GM19023 (cell line): ENCODE results near the gene FBXL16.
A peak's percentile ranks its signal among the peaks of the same experiment; 100 is the strongest.
"Not testable (repeated sequence)": the region's sequence is repeated elsewhere in the genome, so short reads cannot be mapped to it uniquely, and the experiment has no call there.

Experiments used
- ATAC-seq: cut with Tn5 transposase; IDR thresholded peaks from one replicate; pipeline ENCODE4 v1.9.1; 2021; ENCODE audit warnings: mild to moderate bottlenecking, moderate library complexity; ENCODE audit not compliant: unreplicated experiment

FBXL16 gene

GRCh38 chr16:692356-693108 lies 13.1 kb downstream of the FBXL16 start:
- no peak for ATAC-seq

GRCh38 chr16:691242-691641 lies 14.4 kb downstream of the FBXL16 start:
- not testable (repeated sequence) for ATAC-seq

GRCh38 chr16:689175-689897 lies 16.3 kb downstream of the FBXL16 start:
- no peak for ATAC-seq

GRCh38 chr16:687499-687898 lies 18.1 kb downstream of the FBXL16 start:
- no peak for ATAC-seq

GRCh38 chr16:686459-687260 lies 18.9 kb downstream of the FBXL16 start:
- no peak for ATAC-seq

GRCh38 chr16:685967-686366 lies 19.6 kb downstream of the FBXL16 start:
- no peak for ATAC-seq

- ATAC-seq, result no peak
Observed at GRCh38 chr16:684961-685696, 20.5 kb downstream of the FBXL16 start.

GRCh38 chr16:684071-684794 lies 21.4 kb downstream of the FBXL16 start, which contains the start of gene JMJD8:
Gene JMJD8, minus strand, starts transcription at chr16:684334. Its CDS starts 15 bp downstream, at chr16:684319.
- peak; percentile 65 for ATAC-seq

- ATAC-seq, result no peak
Observed at GRCh38 chr16:683396-684070, 22.1 kb downstream of the FBXL16 start.

GRCh38 chr16:682493-683395 lies 22.9 kb downstream of the FBXL16 start:
- no peak for ATAC-seq

- no peak for ATAC-seq
Observed at GRCh38 chr16:681746-682427, 23.7 kb downstream of the FBXL16 start.

GRCh38 chr16:680967-681745 lies 24.4 kb downstream of the FBXL16 start:
- ATAC-seq, result no peak

GRCh38 chr16:680625-680945 lies 25.0 kb downstream of the FBXL16 start:
- no peak for ATAC-seq

GRCh38 chr16:679814-680624 lies 25.6 kb downstream of the FBXL16 start, which contains the start of gene STUB1:
Gene STUB1, plus strand, starts transcription at chr16:680410. Its CDS starts 116 bp downstream, at chr16:680526.
- ATAC-seq, result peak; percentile 47

GRCh38 chr16:678858-679813 lies 26.5 kb downstream of the FBXL16 start:
- no peak for ATAC-seq
